Neural progenitor cell (in vitro differentiated cells): ENCODE data around the gene UPP2. TPM values are rescaled to one million over a fixed set of nuclear protein-coding genes. Genes with fewer than 3 reads are reported as not detected.
A peak's percentile ranks its signal among the peaks of the same experiment; 100 is the strongest.

Experiments
- DNase-seq: peaks from one replicate; pipeline ENCODE4 v3.0.0-alpha.2; 2016; ENCODE audit warnings: low spot score
- H2AFZ ChIP-seq: fragments of 200-600 bp; sonication (generic); replicated peaks from 2 replicates; pipeline ENCODE4 v1.6.1; 2016; ENCODE audit warnings: antibody characterized with exemption
- H3F3A ChIP-seq: fragments of 200-600 bp; sonication (generic); 2 replicates; pipeline ENCODE4 v1.6.1; 2016; ENCODE audit warnings: antibody characterized with exemption, low read depth
- H3K27ac ChIP-seq: fragments of 200-600 bp; sonication (generic); 2 replicates; pipeline ENCODE4 v1.5.1; 2016; ENCODE audit warnings: mild to moderate bottlenecking
- H3K27me3 ChIP-seq: fragments of 200-600 bp; sonication (generic); 2 replicates; pipeline ENCODE4 v1.6.1; 2016; ENCODE audit warnings: mild to moderate bottlenecking, moderate library complexity
- H3K36me3 ChIP-seq: fragments of 200-600 bp; sonication (generic); 2 replicates; pipeline ENCODE4 v1.5.1; 2016
- H3K4me1 ChIP-seq: fragments of 200-600 bp; sonication (generic); 2 replicates; pipeline ENCODE4 v1.6.1; 2016; ENCODE audit warnings: mixed run types
- H3K4me2 ChIP-seq: fragments of 200-600 bp; sonication (generic); 2 replicates; pipeline ENCODE4 v1.6.1; 2016
- H3K4me3 ChIP-seq: fragments of 200-600 bp; sonication (generic); 2 replicates; pipeline ENCODE4 v1.5.1; 2016
- H3K79me2 ChIP-seq: fragments of 200-600 bp; sonication (generic); 2 replicates; pipeline ENCODE4 v1.6.1; 2016; ENCODE audit warnings: low read depth
- H3K9ac ChIP-seq: fragments of 200-600 bp; sonication (generic); 2 replicates; pipeline ENCODE4 v1.6.1; 2016
- H3K9me3 ChIP-seq: fragments of 200-600 bp; sonication (generic); 2 replicates; pipeline ENCODE4 v1.5.1; 2016; ENCODE audit warnings: low read depth
- H4K20me1 ChIP-seq: fragments of 200-600 bp; sonication (generic); 2 replicates; pipeline ENCODE4 v1.6.1; 2016; ENCODE audit warnings: low read depth
- H3K27ac Mint-ChIP-seq: 3 replicates; pipeline ENCODE4 v1.8.0; 2021; ENCODE audit warnings: mixed read lengths
- H3K27me3 Mint-ChIP-seq: 2 replicates; pipeline ENCODE4 v1.8.0; 2022; ENCODE audit warnings: low read depth, mild to moderate bottlenecking, inconsistent platforms, moderate library complexity, mixed read lengths; ENCODE audit not compliant: insufficient read depth
- H3K36me3 Mint-ChIP-seq: 3 replicates; pipeline ENCODE4 v1.8.0; 2021; ENCODE audit warnings: mixed read lengths
- H3K4me1 Mint-ChIP-seq: 3 replicates; pipeline ENCODE4 v1.8.0; 2021; ENCODE audit warnings: mixed read lengths
- H3K4me3 Mint-ChIP-seq: 3 replicates; pipeline ENCODE4 v1.8.0; 2021; ENCODE audit warnings: mild to moderate bottlenecking, moderate library complexity, mixed read lengths
- H3K9me3 Mint-ChIP-seq: 3 replicates; pipeline ENCODE4 v1.8.0; 2020; ENCODE audit warnings: mixed read lengths
- CTCF ChIP-seq: fragments of 200-600 bp; sonication (generic); IDR thresholded peaks from 2 replicates; pipeline ENCODE4 v1.5.1; 2017; ENCODE audit warnings: antibody characterized with exemption, mild to moderate bottlenecking
- EZH2 ChIP-seq: fragments of 200-600 bp; sonication (generic); IDR thresholded peaks from 2 replicates; pipeline ENCODE4 v1.6.1; 2017; ENCODE audit warnings: antibody characterized with exemption, mild to moderate bottlenecking, moderate library complexity
- EZH2phosphoT487 ChIP-seq: fragments of 200-600 bp; sonication (generic); IDR thresholded peaks from 2 replicates; pipeline ENCODE4 v1.6.1; 2017; ENCODE audit warnings: antibody characterized with exemption
- total RNA-seq: library from RNA; depleted of rRNA; stranded (reverse); fragments of >200 nt; gene quantifications from 2 replicates; pipeline ENCODE4 v1.2.3, GENCODE V29; 2015; ENCODE audit warnings: low replicate concordance

Gene UPP2
- total RNA-seq, 1 donor from 2014 or later: not detected

- no peaks in the 10 kb centered on the region for H3K36me3 ChIP-seq
- Mint-ChIP-seq H3K4me1 (no peaks in the 10 kb centered on the region), H3K27me3 (no peaks in the 10 kb centered on the region), H3K4me3 (no peak overlapping the region), H3K27ac (no peak overlapping the region), H3K36me3 (no peaks in the 10 kb centered on the region), H3K9me3 (no peaks in the 10 kb centered on the region)
- no peak overlapping the region for H3K27ac ChIP-seq
- TF ChIP-seq EZH2 (no peak), EZH2phosphoT487 (no peak)
- peaks cover 5% of the 10 kb centered on the region for H3K4me1 ChIP-seq
- no peaks in the 10 kb centered on the region for H4K20me1 ChIP-seq
- no peaks in the 10 kb centered on the region for H3K9me3 ChIP-seq
- no peak overlapping the region for H3K9ac ChIP-seq
- H3K27me3 ChIP-seq: no peaks in the 10 kb centered on the region
- no peak overlapping the region for H3K4me3 ChIP-seq
- H2AFZ ChIP-seq: no peak overlapping the region
- no peak overlapping the region for H3K4me2 ChIP-seq
- no peak for DNase-seq
- H3F3A ChIP-seq: no peaks in the 10 kb centered on the region
- H3K79me2 ChIP-seq: no peaks in the 10 kb centered on the region
Observed at GRCh38 chr2:158100411-158100810, 1.3 kb upstream of the UPP2 start.

GRCh38 chr2:158102446-158102845 lies 770 bp downstream of the UPP2 start:
- Mint-ChIP-seq H3K27me3 (no peaks in the 10 kb centered on the region), H3K27ac (no peak overlapping the region), H3K4me1 (no peaks in the 10 kb centered on the region), H3K4me3 (no peak overlapping the region), H3K9me3 (no peaks in the 10 kb centered on the region), H3K36me3 (no peaks in the 10 kb centered on the region)
- Histone ChIP-seq H3K27me3 (no peaks in the 10 kb centered on the region), H3K36me3 (no peaks in the 10 kb centered on the region), H4K20me1 (no peaks in the 10 kb centered on the region), H3K9me3 (no peaks in the 10 kb centered on the region), H3K9ac (no peak overlapping the region), H2AFZ (no peak overlapping the region), H3K27ac (no peak overlapping the region), H3F3A (no peaks in the 10 kb centered on the region), H3K4me1 (peaks cover 5% of the 10 kb centered on the region), H3K4me3 (no peak overlapping the region), H3K4me2 (no peak overlapping the region), H3K79me2 (no peaks in the 10 kb centered on the region)
- TF ChIP-seq CTCF (no peak), EZH2 (no peak), EZH2phosphoT487 (no peak)
- no peak for DNase-seq

GRCh38 chr2:158103411-158104012 lies 1.8 kb downstream of the UPP2 start:
- no peak overlapping the region for H3K27ac Mint-ChIP-seq
- H3K9me3 Mint-ChIP-seq: no peaks in the 10 kb centered on the region

More at GRCh38 chr2:158103411-158104012, 1.8 kb downstream of the UPP2 start:
- Histone ChIP-seq H3K9ac (no peak overlapping the region), H3K4me3 (no peak overlapping the region), H2AFZ (peak overlapping the region; percentile 3), H3K4me2 (no peak overlapping the region), H3K9me3 (no peaks in the 10 kb centered on the region), H4K20me1 (no peaks in the 10 kb centered on the region), H3F3A (no peaks in the 10 kb centered on the region), H3K4me1 (peaks cover 5% of the 10 kb centered on the region), H3K36me3 (no peaks in the 10 kb centered on the region), H3K27me3 (no peaks in the 10 kb centered on the region), H3K27ac (no peak overlapping the region), H3K79me2 (no peaks in the 10 kb centered on the region)
- peak; percentile 22 for DNase-seq
- TF ChIP-seq EZH2 (no peak), EZH2phosphoT487 (no peak), CTCF (no peak)
- Mint-ChIP-seq H3K36me3 (no peaks in the 10 kb centered on the region), H3K4me1 (no peaks in the 10 kb centered on the region), H3K4me3 (no peak overlapping the region), H3K27me3 (no peaks in the 10 kb centered on the region)
